GM18526 (cell line): ENCODE results near the gene PPIH.

Experiments used
- POLR2A ChIP-seq: IDR thresholded peaks from 3 replicates; pipeline ENCODE4 v1.6.1; 2011; ENCODE audit not compliant: insufficient read length; ENCODE audit errors: extremely low read depth

Gene PPIH

GRCh38 chr1:42680055-42680454, 21.8 kb downstream of the PPIH start:
- no peak for TF ChIP-seq POLR2A

- no peak for TF ChIP-seq POLR2A
Measured at GRCh38 chr1:42680921-42681683, 22.9 kb downstream of the PPIH start.

GRCh38 chr1:42681741-42682483, 23.7 kb downstream of the PPIH start, which contains the start of gene YBX1:
TSS of gene YBX1 (plus strand) at chr1:42682418. CDS start at chr1:42682566, 148 bp downstream.
- TF ChIP-seq POLR2A = peak; percentile 74

- peak; percentile 59 for TF ChIP-seq POLR2A
Measured at GRCh38 chr1:42682739-42683531, 24.7 kb downstream of the PPIH start.

- TF ChIP-seq POLR2A = no peak
Measured at GRCh38 chr1:42684139-42684538, 25.9 kb downstream of the PPIH start.

- no peak for TF ChIP-seq POLR2A
Measured at GRCh38 chr1:42686418-42686817, 28.2 kb downstream of the PPIH start.

- no peak for TF ChIP-seq POLR2A
Measured at GRCh38 chr1:42689912-42690311, 31.7 kb downstream of the PPIH start.

- TF ChIP-seq POLR2A = no peak
Measured at GRCh38 chr1:42690477-42691156, 32.4 kb downstream of the PPIH start.

- no peak for TF ChIP-seq POLR2A
Measured at GRCh38 chr1:42691157-42691498, 32.9 kb downstream of the PPIH start.

- TF ChIP-seq POLR2A = no peak
Measured at GRCh38 chr1:42692461-42692860, 34.2 kb downstream of the PPIH start.

GRCh38 chr1:42692911-42693310, 34.7 kb downstream of the PPIH start:
- TF ChIP-seq POLR2A = no peak

- TF ChIP-seq POLR2A = no peak
Measured at GRCh38 chr1:42698081-42698813, 40.0 kb downstream of the PPIH start.

- TF ChIP-seq POLR2A = no peak
Measured at GRCh38 chr1:42700006-42700405, 41.8 kb downstream of the PPIH start.

GRCh38 chr1:42703888-42704464, 45.8 kb downstream of the PPIH start:
- TF ChIP-seq POLR2A = no peak
